ENCODE data around the gene LGALS1.

The LGALS1 gene

DNA sequence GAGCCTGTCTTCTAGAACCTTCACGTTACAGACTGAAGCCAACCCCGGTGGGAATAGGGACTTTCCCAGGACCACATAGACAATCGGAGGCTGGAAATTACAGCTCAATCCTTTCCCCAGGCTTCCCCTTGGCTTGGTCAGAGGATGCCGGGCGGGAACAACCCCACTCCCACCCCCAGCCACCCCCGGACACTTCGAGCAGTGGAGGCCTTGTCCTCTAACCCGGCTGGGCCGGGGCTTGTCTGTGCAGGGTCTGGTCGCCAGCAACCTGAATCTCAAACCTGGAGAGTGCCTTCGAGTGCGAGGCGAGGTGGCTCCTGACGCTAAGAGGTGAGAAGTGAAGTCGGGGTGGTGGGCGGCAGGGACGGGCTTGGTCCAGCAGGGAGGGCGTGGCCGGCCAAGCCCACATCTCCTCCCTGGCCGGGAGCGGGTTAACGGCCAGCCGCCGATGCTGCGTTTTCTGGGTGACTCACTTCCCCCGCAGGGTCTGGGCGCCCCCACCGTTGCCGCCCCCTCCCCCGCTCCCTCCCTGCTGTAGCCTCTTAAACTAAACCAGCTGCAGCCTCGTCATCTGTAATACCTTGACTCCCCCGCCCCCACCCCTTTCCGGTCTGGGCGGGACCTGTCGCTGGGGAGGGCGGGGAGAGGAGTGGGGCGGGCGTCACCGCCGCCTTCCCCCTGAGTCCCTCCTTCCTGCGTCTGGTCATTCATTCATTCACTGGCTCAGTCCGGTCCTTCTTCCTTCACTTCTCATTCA is 1.5 kb downstream of the LGALS1 start:
- DNase-seq (ENCODE audit: extremely low read depth, low read depth) = peak; percentile 97
- TF ChIP-seq, protein P1, sequence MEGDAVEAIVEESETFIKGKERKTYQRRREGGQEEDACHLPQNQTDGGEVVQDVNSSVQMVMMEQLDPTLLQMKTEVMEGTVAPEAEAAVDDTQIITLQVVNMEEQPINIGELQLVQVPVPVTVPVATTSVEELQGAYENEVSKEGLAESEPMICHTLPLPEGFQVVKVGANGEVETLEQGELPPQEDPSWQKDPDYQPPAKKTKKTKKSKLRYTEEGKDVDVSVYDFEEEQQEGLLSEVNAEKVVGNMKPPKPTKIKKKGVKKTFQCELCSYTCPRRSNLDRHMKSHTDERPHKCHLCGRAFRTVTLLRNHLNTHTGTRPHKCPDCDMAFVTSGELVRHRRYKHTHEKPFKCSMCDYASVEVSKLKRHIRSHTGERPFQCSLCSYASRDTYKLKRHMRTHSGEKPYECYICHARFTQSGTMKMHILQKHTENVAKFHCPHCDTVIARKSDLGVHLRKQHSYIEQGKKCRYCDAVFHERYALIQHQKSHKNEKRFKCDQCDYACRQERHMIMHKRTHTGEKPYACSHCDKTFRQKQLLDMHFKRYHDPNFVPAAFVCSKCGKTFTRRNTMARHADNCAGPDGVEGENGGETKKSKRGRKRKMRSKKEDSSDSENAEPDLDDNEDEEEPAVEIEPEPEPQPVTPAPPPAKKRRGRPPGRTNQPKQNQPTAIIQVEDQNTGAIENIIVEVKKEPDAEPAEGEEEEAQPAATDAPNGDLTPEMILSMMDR (IDR thresholded peaks at IDR 0.05; ENCODE audit: low read depth, low read length) = no peak

DNA sequence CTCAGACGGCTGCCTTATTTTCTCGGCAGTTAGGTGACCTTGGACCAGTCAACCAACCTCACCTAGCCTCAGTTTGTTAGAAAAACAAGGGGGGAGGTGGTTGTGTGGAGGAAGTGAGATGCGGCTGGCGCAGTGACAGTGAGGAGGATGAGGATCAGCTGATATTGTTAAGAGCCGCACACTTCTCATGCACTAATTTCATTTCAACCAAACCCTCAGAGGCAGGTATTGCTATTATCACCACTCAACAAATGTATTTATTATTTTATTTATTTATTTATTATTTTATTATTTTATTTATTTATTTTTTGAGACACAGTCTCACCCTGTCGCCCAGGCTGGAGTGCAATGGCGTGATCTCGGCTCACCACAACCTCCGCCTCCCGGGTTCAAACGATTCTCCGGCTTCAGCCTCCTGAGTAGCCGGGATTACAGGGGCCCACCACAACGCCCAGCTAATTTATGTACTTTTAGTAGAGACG is 2.1 kb downstream of the LGALS1 start:
- DNase-seq (ENCODE audit: extremely low read depth, low read depth) = no peak
- TF ChIP-seq, protein P1 (IDR thresholded peaks at IDR 0.05; ENCODE audit: low read depth, low read length) = no peak

DNA sequence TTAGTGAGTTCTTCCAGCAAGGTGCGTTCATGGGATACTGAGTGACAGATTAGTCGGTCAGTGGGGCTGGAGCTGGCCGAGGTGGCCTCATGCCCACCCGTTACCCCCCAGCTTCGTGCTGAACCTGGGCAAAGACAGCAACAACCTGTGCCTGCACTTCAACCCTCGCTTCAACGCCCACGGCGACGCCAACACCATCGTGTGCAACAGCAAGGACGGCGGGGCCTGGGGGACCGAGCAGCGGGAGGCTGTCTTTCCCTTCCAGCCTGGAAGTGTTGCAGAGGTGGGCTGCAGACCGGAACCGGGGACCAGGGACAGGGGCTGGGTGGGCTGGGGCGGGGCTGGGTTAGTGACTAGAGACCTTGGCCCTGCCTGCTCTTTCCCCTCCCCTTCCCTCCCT is 2.9 kb downstream of the LGALS1 start:
- no peak for DNase-seq (ENCODE audit: extremely low read depth, low read depth)
- TF ChIP-seq, protein P1 (IDR thresholded peaks at IDR 0.05; ENCODE audit: low read depth, low read length) = no peak

DNA sequence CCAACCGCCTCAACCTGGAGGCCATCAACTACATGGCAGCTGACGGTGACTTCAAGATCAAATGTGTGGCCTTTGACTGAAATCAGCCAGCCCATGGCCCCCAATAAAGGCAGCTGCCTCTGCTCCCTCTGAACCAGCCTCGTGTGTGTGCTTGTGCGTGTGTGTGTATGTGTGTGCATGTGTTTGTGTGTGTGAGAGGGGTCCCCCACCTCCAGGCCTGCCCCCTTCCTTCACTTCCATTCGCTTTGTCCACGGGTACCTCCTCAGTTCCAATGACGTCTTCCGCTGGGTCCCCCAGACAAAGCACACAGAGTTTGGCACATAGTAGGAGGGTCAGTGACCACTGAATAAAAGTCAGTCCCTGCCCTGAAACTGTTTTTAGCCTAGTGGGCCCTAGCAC is 4.2 kb downstream of the LGALS1 start:
- TF ChIP-seq, protein P1 (IDR thresholded peaks at IDR 0.05; ENCODE audit: low read depth, low read length) = no peak
- no peak for DNase-seq (ENCODE audit: extremely low read depth, low read depth)

DNA sequence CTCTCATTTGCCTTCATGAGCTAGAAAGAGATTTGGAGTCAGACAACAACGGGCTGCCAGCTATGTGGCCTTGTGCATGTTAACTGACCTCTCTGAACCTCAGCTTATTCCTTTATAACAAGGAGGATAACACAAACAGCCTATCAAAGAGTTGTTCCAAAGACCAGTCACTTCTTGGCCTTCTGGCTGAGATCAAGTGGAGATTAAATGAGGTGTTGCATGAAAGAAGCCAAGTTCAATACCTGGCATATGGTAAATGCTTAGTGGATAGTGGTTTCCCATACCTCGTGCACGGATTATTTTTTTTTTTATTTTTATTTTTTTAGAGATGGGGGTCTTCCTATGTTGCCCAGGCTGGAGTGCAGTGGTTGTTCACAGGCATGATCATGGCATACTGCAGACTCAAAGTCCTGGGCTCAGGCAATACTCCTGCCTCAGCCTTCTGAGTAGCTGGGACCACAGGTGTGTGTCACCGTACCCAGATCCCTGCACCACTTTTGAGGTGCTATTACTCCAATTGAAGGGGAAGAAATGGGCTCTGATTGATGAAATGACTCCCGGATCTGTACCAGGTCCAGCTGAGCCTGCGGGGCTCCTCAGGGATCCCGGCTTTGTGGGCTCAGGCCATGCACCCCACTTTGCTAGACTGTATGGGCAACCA is 4.9 kb downstream of the LGALS1 start:
- DNase-seq (ENCODE audit: extremely low read depth, low read depth) = no peak
- TF ChIP-seq, protein P1 (IDR thresholded peaks at IDR 0.05; ENCODE audit: low read depth, low read length) = no peak

DNA sequence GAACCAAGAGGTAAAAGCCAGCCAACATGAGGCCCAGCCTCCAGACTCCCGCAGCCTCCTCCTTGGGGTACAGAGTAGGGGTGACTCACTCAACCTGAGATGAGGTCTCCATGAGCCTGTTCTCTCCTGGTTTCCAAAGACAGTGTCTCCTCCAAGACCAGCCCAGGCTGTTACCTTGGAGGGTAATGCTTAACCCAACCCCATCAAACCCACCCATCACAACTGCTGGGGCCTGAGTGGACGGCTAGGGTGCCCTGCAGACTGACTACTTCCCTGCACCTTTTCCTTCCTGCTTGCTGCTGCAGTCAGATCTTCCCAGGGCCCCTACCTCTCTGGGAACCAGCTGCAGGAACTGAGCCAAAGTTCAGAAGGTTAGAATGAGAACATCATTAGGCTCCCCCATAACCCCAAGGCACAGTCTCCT is 5.6 kb downstream of the LGALS1 start:
- no peak for DNase-seq (ENCODE audit: extremely low read depth, low read depth)
- TF ChIP-seq, protein P1 (IDR thresholded peaks at IDR 0.05; ENCODE audit: low read depth, low read length) = no peak

DNA sequence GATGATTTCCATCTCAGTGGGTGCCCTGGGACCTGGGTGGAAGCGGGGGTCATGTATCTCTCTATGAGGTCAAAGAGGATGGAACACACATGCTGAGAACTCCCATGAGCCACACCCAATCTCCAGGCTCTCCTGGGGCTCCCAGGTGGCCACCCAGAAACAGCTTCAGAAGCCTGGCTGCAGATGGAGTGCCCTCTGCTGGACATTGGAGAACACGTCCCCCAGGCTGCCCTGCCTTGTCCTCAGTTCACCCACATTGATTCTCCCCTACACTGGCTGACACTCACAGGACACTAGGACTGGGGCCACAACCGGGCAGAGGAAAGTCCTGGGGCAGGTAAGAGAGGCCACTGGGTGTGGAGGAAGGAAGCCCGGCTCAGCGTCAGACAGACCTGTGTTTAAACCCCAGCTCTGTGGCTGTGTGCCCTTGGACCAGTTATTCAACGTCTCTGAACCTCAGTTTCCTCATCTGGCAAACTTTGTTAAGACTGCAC is 6.2 kb downstream of the LGALS1 start:
- TF ChIP-seq, protein P1 (IDR thresholded peaks at IDR 0.05; ENCODE audit: low read depth, low read length) = peak; percentile 97
- DNase-seq (ENCODE audit: extremely low read depth, low read depth) = no peak
